K562 (cell line): ENCODE measurements around the gene SRGAP3. TPM values are rescaled to one million over a fixed set of nuclear protein-coding genes. Genes with fewer than 3 reads are reported as not detected.

ENCODE experiments used
- ATAC-seq: fragments of 200-7000 bp; cut with Tn5 transposase; 3 replicates; pipeline ENCODE4 v1.9.1; 2020; ENCODE audit warnings: moderate library complexity
- BruUV-seq: library from RNA; stranded (reverse); fragments of 400-500 nt; replicated peaks from 2 replicates; lab custom pipeline; 2021; lab: Mats Ljungman, UMichigan
- CTCF ChIA-PET: fragments of 300-600 bp; formaldehyde crosslinking; extraction: SDS; loops from one replicate; lab custom pipeline; 2021; ENCODE audit warnings: low intra/inter-chr PET ratio; lab: Yijun Ruan, JAX
- POLR2A ChIA-PET: fragments of 300-600, 350-650 bp; sonication (Branson Sonifier 250); formaldehyde crosslinking; extraction: SDS; loops from one replicate; lab custom pipeline; 2021; ENCODE audit warnings: antibody characterized with exemption, inconsistent platforms; lab: Yijun Ruan, JAX
- DNase-seq, 4 experiments: peaks; one replicate each; pipeline versions ENCODE4 v3.0.0 to v3.0.0-alpha.2; 2011 to 2018; ENCODE audit warnings: low spot score in 3 of 4, mixed read lengths in 3 of 4; ENCODE audit errors: extremely low read depth in 1 of 4
- FAIRE-seq: peaks from 2 replicates; lab custom pipeline; 2011; peaks lifted over from hg19 to GRCh38; lab: Jason Lieb, UNC
- H2AFZ ChIP-seq: 2 replicates; pipeline ENCODE4 v1.6.0; 2011; ENCODE audit warnings: low read depth, low read length, control low read depth, inconsistent platforms
- H3K27ac ChIP-seq: fragments of 200-600 bp; 3 replicates; pipeline ENCODE4 v1.8.0; 2011; ENCODE audit warnings: low read depth, mild to moderate bottlenecking, control low read depth, inconsistent platforms, low read length, moderate library complexity, mixed read lengths; ENCODE audit errors: extremely low read depth
- H3K27me3 ChIP-seq, 2 experiments: fragments of 300-600 bp in 1 of 2; 2 replicates in 1 of 2; 3 replicates in 1 of 2; pipeline versions ENCODE4 v1.6.0 to v1.8.0; 2011; ENCODE audit warnings: inconsistent platforms in 2 of 2, low read length in 2 of 2, mild to moderate bottlenecking in 1 of 2, mixed read lengths in 1 of 2, moderate library complexity in 1 of 2; ENCODE audit not compliant: control insufficient read depth in 2 of 2, insufficient read depth in 2 of 2
- H3K36me3 ChIP-seq: fragments of 300-600 bp; 3 replicates; pipeline ENCODE4 v1.8.0; 2011; ENCODE audit warnings: mild to moderate bottlenecking, low read length, inconsistent platforms; ENCODE audit not compliant: control insufficient read depth, insufficient read depth
- H3K4me1 ChIP-seq, 2 experiments: fragments of 200-600 bp in 1 of 2; replicated peaks in 1 of 2; 2 replicates in 1 of 2; 3 replicates in 1 of 2; pipeline versions ENCODE4 v1.5.1 to v1.8.0; 2011; ENCODE audit warnings: inconsistent platforms in 2 of 2, low read length in 2 of 2, mild to moderate bottlenecking in 1 of 2, mixed read lengths in 1 of 2, moderate library complexity in 1 of 2; ENCODE audit not compliant: control insufficient read depth in 2 of 2, insufficient read depth in 2 of 2
- H3K4me2 ChIP-seq: 2 replicates; pipeline ENCODE4 v1.6.1; 2011; ENCODE audit warnings: low read length, control low read depth, inconsistent platforms, mixed read lengths; ENCODE audit not compliant: insufficient read depth
- H3K4me3 ChIP-seq: fragments of 200-600 bp; sonication (generic), shearing (Covaris generic); 2 replicates; pipeline ENCODE4 v1.5.1; 2016; ENCODE audit warnings: control low read depth, inconsistent platforms
- H3K79me2 ChIP-seq: fragments of 200-600 bp; 3 replicates; pipeline ENCODE4 v1.8.0; 2011; ENCODE audit warnings: low read length, inconsistent platforms; ENCODE audit not compliant: control insufficient read depth, insufficient read depth
- H3K9ac ChIP-seq, 2 experiments: 2 replicates each; pipeline versions ENCODE4 v1.6.0 to v1.6.1; 2011; ENCODE audit warnings: low read depth in 2 of 2, low read length in 2 of 2, control low read depth in 1 of 2, inconsistent platforms in 1 of 2, mild to moderate bottlenecking in 1 of 2, mixed read lengths in 1 of 2; ENCODE audit not compliant: insufficient read depth in 1 of 2
- H3K9me1 ChIP-seq: one replicate; pipeline ENCODE4 v1.6.0; 2011; ENCODE audit warnings: inconsistent platforms, mild to moderate bottlenecking, low read length, moderate library complexity; ENCODE audit not compliant: control insufficient read depth, insufficient read depth
- H3K9me3 ChIP-seq: replicated peaks from 2 replicates; pipeline ENCODE4 v1.5.1; 2011; ENCODE audit warnings: low read depth, low read length, inconsistent platforms; ENCODE audit not compliant: control insufficient read depth, insufficient read depth
- H4K20me1 ChIP-seq: replicated peaks from 2 replicates; pipeline ENCODE4 v1.6.1; 2011; ENCODE audit warnings: low read length, inconsistent platforms, mixed read lengths; ENCODE audit not compliant: control insufficient read depth, insufficient read depth
- C11orf30 ChIP-seq: fragments of 450-650 bp; IDR thresholded peaks from 2 replicates; pipeline ENCODE4 v1.6.1; 2016; ENCODE audit warnings: low read depth, mild to moderate bottlenecking
- HSF4 ChIP-seq: fragments of 250-450 bp; sonication (Bioruptor Pico); IDR thresholded peaks from 2 replicates; pipeline ENCODE4 v2.1.2; 2022; ENCODE audit warnings: mild to moderate bottlenecking, moderate library complexity, borderline replicate concordance
- RBM22 ChIP-seq: fragments of 200-400 bp; formaldehyde crosslinking; IDR thresholded peaks from 2 replicates; pipeline ENCODE4 v1.6.1; 2018; ENCODE audit warnings: low read length, low read depth; ENCODE audit not compliant: poor library complexity, severe bottlenecking
- SMARCB1 ChIP-seq: IDR thresholded peaks from 2 replicates; pipeline ENCODE4 v1.6.1; 2011; ENCODE audit warnings: improper control_type of control experiment, low read depth; ENCODE audit not compliant: insufficient read length
- ZKSCAN3 ChIP-seq: fragments of 250-450 bp; sonication (Bioruptor Pico); IDR thresholded peaks from 2 replicates; pipeline ENCODE4 v1.4.0; 2020
- ZNF274 ChIP-seq: IDR thresholded peaks from 2 replicates; pipeline ENCODE4 v1.6.1; 2011; ENCODE audit warnings: low read depth, mild to moderate bottlenecking, low read length, moderate library complexity, borderline replicate concordance
- WGBS: fragments of 100-300 bp; shearing (Covaris generic); methylation state at CpG from one replicate; pipeline ENCODE4 v1.1.6; 2016; ENCODE audit warnings: low coverage, mixed read lengths; ENCODE audit not compliant: insufficient coverage; ENCODE audit errors: missing lambda C conversion rate; 5-methylcytosine and 5-hydroxymethylcytosine counted together
- in situ Hi-C: fragments of 300-500 bp; cut with MboI; formaldehyde crosslinking; loops from 4 replicates; pipeline ENCODE4 v1.15.0; 2018; ENCODE audit warnings: inconsistent platforms, mixed read lengths
- intact Hi-C: fragments of 100-400 bp; cut with micrococcal nuclease; formaldehyde crosslinking; loops from 2 replicates; pipeline ENCODE4 v1.14.2; 2022
- polyA plus RNA-seq, 8 experiments: library from polyadenylated mRNA; depleted of rRNA in 4 of 8; stranded (reverse) in 5 of 8; unstranded in 3 of 8; fragments of >200 nt; fragmentation: Nextera tagmentation in 2 of 8; fragmentation: Illumina TruSeq in 1 of 8; extraction: Ambion mirVana in 2 of 8; extraction: Trizol in 1 of 8; gene quantifications; 2 replicates each; pipeline versions ENCODE4 v1.2.1 to v1.2.3, GENCODE V29; 2011 to 2014; ENCODE audit warnings: inconsistent platforms in 1 of 8, missing spikeins in 1 of 8
- total RNA-seq, 7 experiments: library from RNA; depleted of rRNA in 6 of 7; stranded (reverse); fragments of >200 nt in 6 of 7; fragmentation: Illumina TruSeq in 2 of 7; extraction: Trizol in 2 of 7; gene quantifications; 2 replicates each; pipeline versions ENCODE4 v1.2.1 to v1.2.3, GENCODE V29; 2011 to 2021; ENCODE audit warnings: low replicate concordance in 1 of 7

SRGAP3 gene
- total and polyA plus RNA-seq, 9 of the 15 experiments (the other 6 are each of a cell fraction or from before 2014, with no cell fraction given) = 0.11 to 0.85 (median 0.35) TPM; not detected in 2

DNA sequence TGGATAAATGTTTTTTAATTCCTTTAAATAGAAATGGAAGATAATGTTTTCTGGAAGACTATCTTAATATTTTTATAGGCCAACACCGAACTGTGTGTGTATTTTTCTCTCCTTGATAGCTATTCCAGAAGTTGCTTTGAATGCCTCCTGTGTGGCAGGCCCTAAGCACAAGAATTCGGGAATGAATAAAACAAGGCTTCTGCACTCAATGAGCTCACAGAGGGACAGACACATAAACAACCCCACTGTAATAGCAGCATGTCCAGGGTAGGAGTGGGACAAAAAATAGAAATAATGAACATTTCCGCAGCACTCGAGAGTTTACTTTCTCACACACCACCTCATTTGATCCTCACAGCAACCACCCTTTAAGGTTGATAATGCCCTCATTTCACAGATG is 18.0 kb downstream of the SRGAP3 start (continued):
- TF ChIP-seq SMARCB1 = no peak
- TF ChIP-seq, all 486 proteins: peak for 0

DNA sequence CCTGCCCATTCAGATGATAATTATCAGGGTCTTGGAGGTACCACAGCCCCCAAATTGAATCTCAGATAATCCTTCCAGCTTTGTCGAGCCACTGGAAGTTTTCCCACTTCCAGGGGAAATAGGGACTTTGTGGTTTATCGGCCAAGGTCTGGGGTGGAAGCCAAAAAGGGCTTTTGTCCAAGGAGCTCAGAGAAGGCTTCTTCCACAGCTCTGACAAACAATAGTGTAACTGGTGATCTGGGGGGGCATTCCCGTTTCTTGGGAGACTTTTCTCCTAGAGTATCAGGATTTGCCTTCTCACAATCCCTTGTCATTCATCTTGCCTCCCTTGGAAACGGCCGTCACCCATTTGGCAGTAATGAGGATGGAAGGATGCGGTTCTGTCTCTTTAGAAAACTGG is 18.4 kb downstream of the SRGAP3 start:
- Histone ChIP-seq H3K27ac (no peak overlapping the region), H3K9me1 (no peaks in the 10 kb centered on the region), H2AFZ (no peak overlapping the region), H3K4me2 (no peak overlapping the region), H3K9me3 (no peaks in the 10 kb centered on the region), H3K79me2 (no peaks in the 10 kb centered on the region), H3K4me3 (no peak overlapping the region), H3K27me3 (peaks cover 46 to 48% of the 10 kb centered on the region in 2 experiments), H3K4me1 (no peaks in the 10 kb centered on the region), H4K20me1 (no peaks in the 10 kb centered on the region), H3K36me3 (no peaks in the 10 kb centered on the region), H3K9ac (no peak overlapping the region)
- in situ Hi-C loops (no loop called here), intact Hi-C loops (no loop called here)
- FAIRE-seq (no peak), DNase-seq (no peak), ATAC-seq (no peak)
- WGBS = 0% methylated on average over 6 of the region's 6 CpGs
- CTCF ChIA-PET = no interaction called here
- POLR2A ChIA-PET = interaction anchor here (1.0 kb wide), 1 partner anchor 157 kb away, joined by 3 read pairs; no protein-coding TSS in a partner anchor
- no TSS peak for BruUV-seq
- TF ChIP-seq ZKSCAN3 (CRISPR knock-in tag) = no peak

DNA sequence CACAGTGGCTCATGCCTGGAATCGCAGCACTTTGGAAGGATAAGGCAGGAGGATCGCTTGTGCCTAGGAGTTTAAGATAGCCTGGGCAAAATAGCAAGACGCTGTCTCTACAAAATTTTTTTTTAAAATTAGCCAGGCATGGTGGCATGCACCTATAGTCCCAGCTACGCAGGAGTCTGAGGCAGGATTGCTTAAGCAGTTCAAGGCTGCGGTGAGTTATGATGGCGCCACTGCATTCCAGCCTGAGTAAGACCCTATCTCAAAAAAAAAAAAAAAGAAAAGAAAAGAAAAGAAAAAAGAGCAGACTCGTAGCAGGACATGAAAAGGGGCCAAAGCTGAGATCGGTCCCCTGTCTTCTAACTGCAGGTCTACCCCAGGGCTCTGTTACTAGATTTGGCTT is 18.9 kb downstream of the SRGAP3 start:
- ATAC-seq (no peak), FAIRE-seq (no peak), DNase-seq (no peak)
- Histone ChIP-seq H3K27me3 (peaks cover 43 to 48% of the 10 kb centered on the region in 2 experiments), H3K9me1 (no peaks in the 10 kb centered on the region), H3K27ac (no peak overlapping the region), H4K20me1 (no peaks in the 10 kb centered on the region), H2AFZ (no peak overlapping the region), H3K4me3 (no peak overlapping the region), H3K9ac (no peak overlapping the region), H3K4me2 (no peak overlapping the region), H3K9me3 (no peaks in the 10 kb centered on the region), H3K36me3 (no peaks in the 10 kb centered on the region), H3K4me1 (no peaks in the 10 kb centered on the region), H3K79me2 (no peaks in the 10 kb centered on the region)
- POLR2A ChIA-PET = interaction anchor here (1.0 kb wide), 1 partner anchor 157 kb away, joined by 3 read pairs; no protein-coding TSS in a partner anchor
- CTCF ChIA-PET = no interaction called here
- BruUV-seq = no TSS peak
- intact Hi-C loops = no loop called here
- TF ChIP-seq ZNF274 (no peak), HSF4 (CRISPR knock-in tag) (no peak), C11orf30 (no peak), RBM22 (no peak)
- 2% methylated on average over 8 of the region's 8 CpGs for WGBS
- in situ Hi-C loops = no loop called here
